B cell (primary cell): ENCODE results near the gene NAGPA. TPM values are rescaled to one million over a fixed set of nuclear protein-coding genes. Genes with fewer than 3 reads are reported as not detected.

Experiments used
- ATAC-seq: fragments of 200-7000 bp; cut with Tn5 transposase; one replicate; pipeline ENCODE4 v1.10.0; 2021; ENCODE audit warnings: low read depth, mild to moderate bottlenecking, moderate number of reproducible peaks, moderate library complexity
- CTCF ChIA-PET: fragments of 350-600 bp; sonication (Branson Sonifier 250); formaldehyde crosslinking; loops from one replicate; lab custom pipeline; 2021; ENCODE audit warnings: antibody characterized with exemption, inconsistent platforms; lab: Charles Lee
- POLR2A ChIA-PET: fragments of 350-600 bp; sonication (Branson Sonifier 250); formaldehyde crosslinking; loops from one replicate; lab custom pipeline; 2021; ENCODE audit warnings: antibody characterized with exemption; lab: Charles Lee
- DNase-seq: peaks from one replicate; pipeline ENCODE4 v3.0.0; 2013
- H2AFZ ChIP-seq: 2 replicates; pipeline ENCODE4 v1.6.1; 2012; ENCODE audit warnings: mild to moderate bottlenecking, low read depth, low read length; ENCODE audit not compliant: insufficient read depth, poor library complexity, severe bottlenecking
- H3K27ac ChIP-seq, 2 donors: 1 replicate in 1 of 2; 2 replicates in 1 of 2; pipeline ENCODE4 v1.5.1; 2012 to 2013; ENCODE audit warnings: low read length in 2 of 2, mild to moderate bottlenecking in 2 of 2, moderate library complexity in 1 of 2
- H3K27me3 ChIP-seq, 4 experiments: fragments of 200-600 bp in 1 of 4; sonication (generic) in 1 of 4; replicated peaks in 1 of 4; 1 replicate in 2 of 4; 2 replicates in 2 of 4; pipeline versions ENCODE4 v1.6.1 to v1.7.0; 2013 to 2016; ENCODE audit warnings: low read length in 3 of 4, mild to moderate bottlenecking in 2 of 4, mixed read lengths in 1 of 4, moderate library complexity in 1 of 4; ENCODE audit not compliant: insufficient read depth in 4 of 4, control insufficient read depth in 3 of 4; ENCODE audit errors: control extremely low read depth in 1 of 4
- H3K36me3 ChIP-seq, 2 experiments: replicated peaks in 1 of 2; 1 replicate in 1 of 2; 2 replicates in 1 of 2; pipeline versions ENCODE4 v1.6.1 to v1.7.1; 2013; ENCODE audit warnings: low read length in 1 of 2; ENCODE audit not compliant: insufficient read depth in 2 of 2, control insufficient read depth in 1 of 2; ENCODE audit errors: control extremely low read depth in 1 of 2, extremely low read depth in 1 of 2
- H3K4me1 ChIP-seq, 2 donors: fragments of 200-600 bp in 1 of 2; sonication (generic) in 1 of 2; 1 replicate in 1 of 2; 2 replicates in 1 of 2; pipeline versions ENCODE4 v1.5.1 to v1.6.1; 2013 to 2017; ENCODE audit warnings: low read length in 2 of 2; ENCODE audit not compliant: control insufficient read depth in 2 of 2, insufficient read depth in 2 of 2
- H3K4me2 ChIP-seq: replicated peaks from 2 replicates; pipeline ENCODE3; 2012; ENCODE audit warnings: mild to moderate bottlenecking, low read depth, low read length; ENCODE audit not compliant: poor library complexity, severe bottlenecking
- H3K4me3 ChIP-seq, 5 experiments: fragments of 200-600 bp in 1 of 5; sonication (generic) in 1 of 5; 1 replicate in 3 of 5; 2 replicates in 2 of 5; pipeline versions ENCODE4 v1.5.1 to v1.7.0; 2011 to 2016; ENCODE audit warnings: low read length in 4 of 5, mild to moderate bottlenecking in 4 of 5, low read depth in 2 of 5, control low read depth in 1 of 5, moderate library complexity in 1 of 5; ENCODE audit not compliant: insufficient read depth in 1 of 5; ENCODE audit errors: control extremely low read depth in 1 of 5, extremely low read depth in 1 of 5
- H3K79me2 ChIP-seq: fragments of 200-600 bp; sonication (generic); one replicate; pipeline ENCODE4 v1.6.0; 2016; ENCODE audit warnings: low read length; ENCODE audit not compliant: control insufficient read depth, insufficient read depth
- H3K9ac ChIP-seq: fragments of 200-600 bp; sonication (generic); 2 replicates; pipeline ENCODE4 v1.6.1; 2017; ENCODE audit warnings: mild to moderate bottlenecking, low read length, moderate library complexity
- H3K9me3 ChIP-seq, 3 donors: one replicate each; pipeline versions ENCODE4 v1.6.1 to v1.7.1; 2013; ENCODE audit warnings: low read length in 2 of 3; ENCODE audit not compliant: control insufficient read depth in 2 of 3, insufficient read depth in 1 of 3; ENCODE audit errors: control extremely low read depth in 1 of 3
- H4K20me1 ChIP-seq: 2 replicates; pipeline ENCODE4 v1.6.0; 2012; ENCODE audit warnings: mild to moderate bottlenecking, low read length; ENCODE audit not compliant: insufficient read depth, control insufficient read depth, poor library complexity, severe bottlenecking
- H3K27ac Mint-ChIP-seq: one replicate; pipeline ENCODE4 v1.8.0; 2021; ENCODE audit warnings: mixed read lengths
- H3K27me3 Mint-ChIP-seq: one replicate; pipeline ENCODE4 v1.8.0; 2021; ENCODE audit warnings: mixed read lengths
- H3K4me1 Mint-ChIP-seq: one replicate; pipeline ENCODE4 v1.8.0; 2021; ENCODE audit warnings: mixed read lengths
- H3K4me3 Mint-ChIP-seq: one replicate; pipeline ENCODE4 v1.8.0; 2021; ENCODE audit warnings: mixed read lengths
- H3K9me3 Mint-ChIP-seq: one replicate; pipeline ENCODE4 v1.8.0; 2022; ENCODE audit warnings: mixed read lengths; ENCODE audit not compliant: insufficient read depth
- CTCF ChIP-seq: fragments of 200-600 bp; IDR thresholded peaks from one replicate; pipeline ENCODE4 v1.8.0; 2022; ENCODE audit warnings: antibody characterized with exemption, mild to moderate bottlenecking
- EZH2 ChIP-seq: IDR thresholded peaks from 2 replicates; pipeline ENCODE4 v1.6.1; 2012; ENCODE audit warnings: borderline replicate concordance, low read depth, mild to moderate bottlenecking, moderate library complexity, low read length; ENCODE audit not compliant: insufficient read depth, poor library complexity, severe bottlenecking
- WGBS: methylation state at CpG from one replicate; pipeline ENCODE4 v1.1.5; 2013; ENCODE audit warnings: missing lambda C conversion rate; ENCODE audit not compliant: insufficient coverage; 5-methylcytosine and 5-hydroxymethylcytosine counted together
- intact Hi-C: fragments of 100-400 bp; cut with micrococcal nuclease; formaldehyde crosslinking; loops from one replicate; pipeline ENCODE4 v1.10.0; 2022
- polyA plus RNA-seq: library from polyadenylated mRNA; depleted of rRNA; stranded (reverse); fragments of >200 nt; gene quantifications from 2 replicates; pipeline ENCODE4 v1.2.3, GENCODE V29; 2012
- total RNA-seq, 2 donors: library from RNA; stranded (reverse); fragments of 120-200 nt in 1 of 2; gene quantifications; 1 replicate in 1 of 2; 2 replicates in 1 of 2; pipeline versions ENCODE4 v1.2.3 to v1.2.4, GENCODE V29; 2013 to 2022

NAGPA gene
- total and polyA plus RNA-seq, 2 donors (not counting 1 experiment from before 2014, with no cell fraction given) = 38.4 to 38.6 TPM

GRCh38 chr16:5022521-5022920 is 11.2 kb downstream of the NAGPA start:
- Histone ChIP-seq H3K4me3 (no peak overlapping the region), H3K36me3 (peaks cover 0 to 7% of the 10 kb centered on the region in 2 experiments), H3K9me3 (peaks cover 0 to 2% (median 0%) of the 10 kb centered on the region in 3 donors), H3K27ac (no peak overlapping the region), H3K4me1 (no peaks in the 10 kb centered on the region), H3K79me2 (no peaks in the 10 kb centered on the region), H3K27me3 (no peaks in the 10 kb centered on the region), H3K4me2 (no peak overlapping the region), H3K9ac (no peak overlapping the region), H2AFZ (no peak overlapping the region), H4K20me1 (no peaks in the 10 kb centered on the region)
- no peaks in the 10 kb centered on the region for H3K4me1 Mint-ChIP-seq
- intact Hi-C loops = no loop called here
- CTCF ChIA-PET = interaction anchor here (1.1 kb wide), 1 partner anchor 11 kb away, joined by 3 read pairs; the partner anchor contains the start of gene NAGPA
- H3K9me3 Mint-ChIP-seq = no peaks in the 10 kb centered on the region
- TF ChIP-seq EZH2 (no peak), CTCF (no peak)
- DNase-seq (no peak), ATAC-seq (no peak)
- 91% methylated on average over 6 of the region's 6 CpGs for WGBS
- no peaks in the 10 kb centered on the region for H3K27me3 Mint-ChIP-seq
- H3K27ac Mint-ChIP-seq = no peak overlapping the region
- H3K4me3 Mint-ChIP-seq = no peak overlapping the region
- POLR2A ChIA-PET = no interaction called here

- 79% methylated on average over 13 of the region's 15 CpGs for WGBS
- ChIA-PET POLR2A (no interaction called here), CTCF (no interaction called here)
Observed at GRCh38 chr16:5020551-5020950, 13.2 kb downstream of the NAGPA start.

More at GRCh38 chr16:5020551-5020950, 13.2 kb downstream of the NAGPA start:
- Histone ChIP-seq H3K4me2 (no peak overlapping the region), H2AFZ (no peak overlapping the region), H3K4me3 (no peak overlapping the region), H3K9me3 (peaks cover 0 to 9% (median 0%) of the 10 kb centered on the region in 3 donors), H3K27ac (no peak overlapping the region), H3K4me1 (no peaks in the 10 kb centered on the region), H3K9ac (no peak overlapping the region), H3K27me3 (peaks cover 0 to 2% (median 0%) of the 10 kb centered on the region in 4 experiments), H4K20me1 (no peaks in the 10 kb centered on the region), H3K79me2 (no peaks in the 10 kb centered on the region), H3K36me3 (peaks cover 0 to 7% of the 10 kb centered on the region in 2 experiments)
- intact Hi-C loops = no loop called here
- no peak for DNase-seq
- TF ChIP-seq EZH2 (no peak), CTCF (no peak)
- Mint-ChIP-seq H3K27me3 (no peaks in the 10 kb centered on the region), H3K4me3 (no peak overlapping the region), H3K9me3 (no peaks in the 10 kb centered on the region), H3K4me1 (no peaks in the 10 kb centered on the region), H3K27ac (no peak overlapping the region)
- ATAC-seq = no peak
